ENCODE results near the gene SLC6A19. TPM values are rescaled to one million over a fixed set of nuclear protein-coding genes. Genes with fewer than 3 reads are reported as not detected.

The SLC6A19 gene
- total RNA-seq, 2 donors from 2014 or later = 0.09 to 0.15 TPM

- Histone ChIP-seq H3K36me3 (ENCODE audit: control insufficient read depth, insufficient read depth, low read length) (no peaks in the 10 kb centered on the region), H3K27me3 (ENCODE audit: control insufficient read depth, insufficient read depth, low read length, poor library complexity, severe bottlenecking) (no peaks in the 10 kb centered on the region), H3K4me3 (ENCODE audit: low read length) (no peak overlapping the region), H3K9ac (ENCODE audit: extremely low read depth, low read length, poor library complexity, severe bottlenecking) (no peak overlapping the region), H3K4me1 (ENCODE audit: control insufficient read depth, insufficient read depth, low read length) (no peaks in the 10 kb centered on the region), H3K9me3 (ENCODE audit: control insufficient read depth, low read length) (no peaks in the 10 kb centered on the region), H3K27ac (ENCODE audit: low read depth, low read length) (no peak overlapping the region)
- H3K27me3 Mint-ChIP-seq (ENCODE audit: insufficient read depth) = no peaks in the 10 kb centered on the region
- peaks cover 14% of the 10 kb centered on the region for H3K36me3 Mint-ChIP-seq (ENCODE audit: low read depth)
- H3K9me3 Mint-ChIP-seq = no peaks in the 10 kb centered on the region
- 98% methylated on average over 10 to 20 of the region's 20 CpGs for WGBS, 2 experiments (ENCODE audit: insufficient coverage in 1 of 2, insufficient read length in 1 of 2)
- H3K27ac Mint-ChIP-seq = no peak overlapping the region
- no peaks in the 10 kb centered on the region for H3K4me1 Mint-ChIP-seq
- no peak for DNase-seq
- TF ChIP-seq CTCF (conservative IDR thresholded peaks at IDR 0.05) = no peak
- no peak overlapping the region for H3K4me3 Mint-ChIP-seq
Measured at GRCh38 chr5:1273745-1274144, 72.3 kb downstream of the SLC6A19 start.

GRCh38 chr5:1274471-1274870 lies 73.1 kb downstream of the SLC6A19 start:
- H3K36me3 ChIP-seq (ENCODE audit: control insufficient read depth, insufficient read depth, low read length) = no peaks in the 10 kb centered on the region
- Mint-ChIP-seq H3K4me3 (no peak overlapping the region), H3K27me3 (ENCODE audit: insufficient read depth) (no peaks in the 10 kb centered on the region), H3K36me3 (ENCODE audit: low read depth) (peaks cover 16% of the 10 kb centered on the region), H3K4me1 (no peaks in the 10 kb centered on the region), H3K9me3 (no peaks in the 10 kb centered on the region), H3K27ac (no peak overlapping the region)
- H3K4me1 ChIP-seq (ENCODE audit: control insufficient read depth, insufficient read depth, low read length) = no peaks in the 10 kb centered on the region
- 92% methylated on average over 11 to 16 of the region's 16 CpGs for WGBS, 2 experiments (ENCODE audit: insufficient coverage in 1 of 2, insufficient read length in 1 of 2)
- no peaks in the 10 kb centered on the region for H3K9me3 ChIP-seq (ENCODE audit: control insufficient read depth, low read length)
- no peak overlapping the region for H3K4me3 ChIP-seq (ENCODE audit: low read length)
- no peak for TF ChIP-seq CTCF (conservative IDR thresholded peaks at IDR 0.05)
- H3K27ac ChIP-seq (ENCODE audit: low read depth, low read length) = no peak overlapping the region
- H3K27me3 ChIP-seq (ENCODE audit: control insufficient read depth, insufficient read depth, low read length, poor library complexity, severe bottlenecking) = no peaks in the 10 kb centered on the region
- no peak overlapping the region for H3K9ac ChIP-seq (ENCODE audit: extremely low read depth, low read length, poor library complexity, severe bottlenecking)
- no peak for DNase-seq

Other genes starting within 250 kb of the SLC6A19 start
- gene NKD2, start 192.8 kb upstream of the SLC6A19 start, total RNA-seq = 10 to 100 TPM; 11.2 to 13.9 TPM
- 10 to 100 TPM; 58.9 to 61.6 TPM for gene SLC12A7, start 89.5 kb upstream of the SLC6A19 start, total RNA-seq
- gene SLC6A18, start 23.8 kb downstream of the SLC6A19 start, total RNA-seq = not detected
- 1 to 10 TPM; 7.1 to 9.8 TPM for gene TERT, start 93.5 kb downstream of the SLC6A19 start, total RNA-seq
- 10 to 100 TPM; 68.0 to 89.4 TPM for gene CLPTM1L, start 143.5 kb downstream of the SLC6A19 start, total RNA-seq
- under 1 TPM in 1 of 2 donors, not detected in 1; 0.18 TPM for gene SLC6A3, start 243.8 kb downstream of the SLC6A19 start, total RNA-seq

Data from endodermal cell (in vitro differentiated cells).